Ramos (cell line): ENCODE results near the gene DMRTA2.

Source experiments
- in situ Hi-C: fragments of 300-500 bp; cut with MboI; formaldehyde crosslinking; loops from one replicate; pipeline ENCODE4 v1.14.3; 2022; ENCODE audit warnings: low sequenced_read_pairs; ENCODE audit not compliant: unreplicated experiment

The DMRTA2 gene

DNA sequence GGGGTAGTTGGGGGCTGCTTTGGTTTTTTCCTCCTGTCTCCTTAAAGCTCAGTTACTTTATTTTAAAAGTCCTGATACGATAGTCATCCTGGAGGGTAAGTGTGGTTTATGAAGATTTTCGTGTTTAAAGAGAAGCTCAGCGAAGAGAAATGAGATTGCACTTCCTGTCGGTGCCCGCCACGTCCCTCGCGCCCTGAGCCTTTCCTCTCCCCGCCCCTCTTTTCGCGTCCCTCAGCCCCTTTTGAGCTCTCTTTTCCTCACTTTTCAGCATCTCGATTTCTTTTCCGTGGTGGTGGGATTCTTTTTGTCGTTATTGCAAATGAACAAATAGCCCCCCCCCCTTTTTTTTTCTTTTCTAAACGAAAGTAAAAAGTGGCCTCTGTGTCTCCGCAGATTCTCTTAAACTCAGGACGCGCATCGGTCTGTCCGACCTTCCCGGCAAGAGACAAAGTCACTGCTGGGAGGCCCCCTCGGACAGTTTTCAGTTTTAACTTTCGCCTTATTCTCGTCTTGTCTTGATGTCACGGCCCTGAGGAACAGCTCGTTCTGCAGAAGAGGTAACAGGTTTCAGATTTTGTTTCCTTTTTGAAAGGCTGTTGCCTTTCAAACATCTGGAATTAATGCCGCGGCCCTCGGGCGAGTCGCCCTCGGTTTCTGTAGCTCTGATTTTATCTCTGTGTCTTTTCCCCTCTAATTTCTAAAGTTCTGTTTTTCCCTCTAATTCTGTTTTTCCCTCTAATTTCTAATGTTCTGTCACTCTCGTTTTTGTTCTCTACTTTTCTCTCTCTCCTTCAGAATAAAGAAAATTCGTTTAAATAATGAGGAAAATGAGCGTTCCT is 1.0 kb upstream of the DMRTA2 start:
- in situ Hi-C loops, result no loop called here

DNA sequence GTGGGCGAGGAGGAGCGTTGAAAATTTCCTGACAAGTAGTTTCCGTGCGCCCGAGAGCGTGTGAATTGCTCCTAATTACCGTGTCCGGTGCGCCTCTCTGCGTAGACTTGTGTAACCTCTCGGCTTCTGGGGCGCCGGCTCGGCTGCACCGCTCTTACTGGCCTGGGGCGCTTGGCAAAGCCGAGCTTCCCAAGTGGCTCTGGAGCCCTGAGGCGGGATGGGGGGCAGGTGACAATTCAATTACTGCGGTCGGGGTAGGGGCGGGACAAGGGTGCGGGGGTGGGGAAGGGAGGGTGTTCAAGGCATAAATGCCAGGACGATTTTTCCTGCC is 392 bp upstream of the DMRTA2 start:
- in situ Hi-C loops, result no loop called here

DNA sequence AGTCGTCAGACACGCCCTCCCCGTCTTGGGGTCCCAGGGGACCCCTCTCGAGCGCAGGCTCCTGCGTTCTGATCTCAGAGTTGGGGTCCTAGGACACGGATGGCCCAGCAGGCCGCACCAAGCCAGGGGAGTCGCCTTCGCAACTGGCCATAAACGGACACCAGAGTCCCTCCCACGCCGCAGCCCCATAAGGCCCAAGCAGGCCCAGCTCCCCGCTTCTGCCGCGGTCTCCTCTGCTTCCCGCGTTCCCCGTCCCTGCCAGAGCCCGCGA is 633 bp downstream of the DMRTA2 start:
- in situ Hi-C loops, result no loop called here

DNA sequence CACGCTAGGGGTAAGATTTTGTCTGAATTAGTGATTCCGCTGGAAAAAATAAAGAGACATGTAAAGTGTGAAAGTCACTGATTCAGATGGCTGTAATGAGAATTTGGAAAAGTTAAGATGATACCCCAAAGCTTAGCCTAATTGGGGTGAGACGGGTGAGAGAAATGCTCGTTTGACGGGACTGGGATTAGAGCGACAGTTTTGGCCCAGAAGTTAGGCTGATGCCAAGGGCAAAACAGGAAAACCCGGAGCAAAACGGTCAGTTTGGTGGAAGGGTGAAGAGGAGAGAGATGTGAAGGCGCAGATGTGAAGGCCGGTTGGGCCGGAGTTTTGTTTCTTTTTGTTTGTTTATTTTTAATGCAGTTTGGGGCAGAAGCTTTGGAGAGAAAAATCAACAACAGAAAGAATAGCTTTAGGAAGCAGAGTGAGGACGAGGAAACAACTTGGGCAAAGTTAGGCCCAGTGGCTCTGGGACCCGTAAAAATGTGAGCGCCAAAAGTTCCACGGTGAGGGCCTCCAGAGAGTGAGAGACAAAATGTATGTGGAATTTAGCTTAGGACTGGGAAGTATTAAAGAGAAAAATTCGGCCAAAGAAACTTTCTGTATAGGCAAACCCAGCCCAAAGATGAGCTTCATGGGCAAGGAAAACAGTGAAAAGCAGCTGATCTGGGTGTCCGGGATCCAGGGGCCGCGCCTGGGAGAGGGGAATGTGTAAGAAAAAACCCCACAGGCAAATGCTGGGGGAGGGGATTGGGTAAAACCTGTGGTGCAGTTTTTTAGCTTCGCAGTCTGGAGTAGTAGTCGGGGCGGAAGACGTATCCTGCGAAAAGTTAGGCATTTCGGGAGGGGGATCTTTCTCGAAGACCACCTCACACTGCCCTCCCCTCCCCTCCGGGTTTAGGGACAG is 1.2 kb downstream of the DMRTA2 start:
- in situ Hi-C loops, result no loop called here

DNA sequence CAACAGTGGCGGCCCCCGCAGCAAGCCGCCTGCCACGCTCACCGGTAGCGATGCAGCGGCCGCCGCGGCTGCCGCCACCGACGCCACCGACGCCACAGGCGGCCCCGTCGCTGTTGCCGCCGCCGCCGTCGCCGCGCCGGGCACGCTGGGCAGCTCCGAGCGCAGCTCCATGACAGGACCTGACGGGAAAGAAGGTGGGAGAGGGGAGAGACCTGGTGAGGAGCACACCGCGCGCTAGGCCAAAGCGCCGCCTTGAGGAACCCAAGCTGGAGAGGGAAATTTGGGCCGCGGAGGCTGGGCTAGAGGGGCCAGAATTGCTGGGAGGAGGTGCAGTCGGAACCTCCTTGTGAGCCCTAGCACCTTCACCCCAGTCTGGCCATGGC is 1.9 kb downstream of the DMRTA2 start:
- in situ Hi-C loops, result no loop called here

DNA sequence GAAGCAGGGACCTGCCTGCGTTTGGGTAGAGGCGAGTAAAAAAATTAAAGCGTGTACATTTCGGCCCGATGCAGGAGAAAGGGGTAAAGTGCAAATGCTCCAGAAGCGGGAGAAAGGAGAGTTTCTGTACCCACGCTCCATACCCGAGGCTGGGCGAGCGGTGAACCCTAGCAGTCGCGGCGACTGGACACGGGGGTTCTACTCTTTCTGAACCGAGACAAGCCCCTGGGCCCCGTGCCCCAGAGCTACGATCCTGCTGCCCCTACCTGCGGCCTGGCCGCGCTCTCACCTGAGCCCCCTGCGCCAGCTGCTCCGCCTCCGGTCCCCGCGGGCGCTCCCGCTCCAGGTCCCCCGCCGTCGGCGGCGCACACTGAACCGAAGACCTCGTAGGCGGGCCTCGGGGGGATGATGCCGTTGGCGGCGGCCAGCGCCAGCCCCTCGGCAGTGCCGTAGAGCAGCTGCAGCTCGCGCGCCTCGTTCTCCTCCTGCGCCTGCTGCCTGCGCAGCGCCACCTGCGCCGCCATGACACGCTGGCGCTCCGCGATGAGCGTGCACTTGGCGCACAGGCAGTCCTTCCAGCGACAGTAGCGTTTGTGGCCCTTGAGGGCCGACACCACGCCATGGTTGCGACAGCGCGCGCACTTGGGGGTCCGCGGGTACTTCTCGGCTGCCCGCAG is 2.4 kb downstream of the DMRTA2 start:
- in situ Hi-C loops, result no loop called here

DNA sequence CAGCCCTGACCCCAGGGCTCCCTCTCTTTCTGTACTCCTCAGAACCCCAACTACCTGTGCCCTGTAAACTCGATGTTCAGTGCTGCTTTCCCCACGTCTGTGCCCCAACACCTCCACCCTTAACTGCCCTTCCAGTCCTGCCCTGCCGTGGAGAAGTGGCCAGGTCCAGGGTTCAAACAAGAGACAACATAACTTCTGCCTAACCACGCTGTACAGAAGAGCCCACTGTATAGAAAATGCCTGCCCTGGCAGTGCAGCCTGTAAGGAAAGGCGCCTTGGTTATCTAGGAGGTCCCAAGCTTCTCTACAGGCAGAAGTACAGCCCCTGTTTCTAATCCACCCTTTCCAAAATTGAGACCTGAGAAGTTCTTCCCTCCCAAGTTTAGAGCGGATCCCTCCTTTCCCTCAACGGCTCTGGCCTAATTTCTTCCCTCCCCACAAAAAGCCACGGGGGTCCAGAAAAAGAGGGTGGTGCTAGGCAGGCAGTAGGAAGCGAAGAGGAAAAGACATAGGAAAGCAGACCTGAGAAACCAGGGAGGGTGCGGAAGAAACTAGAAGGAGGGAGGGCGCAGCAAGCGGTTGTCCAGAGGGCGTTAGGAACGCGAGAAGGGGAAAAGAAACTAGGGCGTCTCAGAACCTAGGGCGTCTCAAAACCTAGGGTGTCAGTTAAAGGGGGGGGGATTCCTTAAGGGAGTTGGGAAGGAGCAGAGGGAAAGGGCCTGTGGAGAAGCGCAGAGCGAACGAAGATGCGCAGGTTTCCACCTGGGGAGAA is 3.2 kb downstream of the DMRTA2 start:
- in situ Hi-C loops, result no loop called here

DNA sequence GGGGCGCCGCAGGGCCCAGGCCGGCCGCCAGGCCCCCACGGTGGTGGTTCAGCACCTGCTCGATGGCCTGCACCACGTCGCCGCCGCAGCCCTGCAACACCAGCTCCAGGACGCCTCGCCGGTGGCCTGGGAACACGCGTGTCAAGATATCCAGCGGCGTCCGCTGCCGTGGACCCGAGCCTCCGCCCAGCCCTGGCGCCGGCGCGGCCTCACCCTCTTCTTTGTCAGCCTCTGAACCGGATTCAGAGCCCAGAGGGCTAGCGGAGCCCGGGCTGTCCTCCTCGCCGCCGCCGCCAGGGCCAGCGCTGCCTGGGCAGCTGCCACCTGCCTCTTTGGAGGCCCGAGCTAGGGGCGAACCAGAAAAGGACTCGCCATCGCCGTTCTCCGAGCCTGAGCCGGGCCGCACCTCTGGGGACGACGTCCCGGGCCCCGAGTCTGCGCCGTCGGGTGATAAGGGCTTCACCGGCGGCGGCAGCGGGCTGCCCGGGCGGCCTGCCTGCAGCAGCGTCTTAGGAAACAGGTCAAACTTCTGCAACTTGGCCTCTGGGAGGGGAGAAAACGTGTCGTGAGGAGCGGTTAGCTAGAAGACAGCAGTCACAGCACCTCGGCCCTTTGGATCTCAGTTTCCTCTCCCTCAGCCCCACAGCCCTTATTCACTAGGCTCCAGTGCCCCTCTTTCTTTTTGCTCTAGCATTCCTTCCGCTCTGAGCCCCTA is 3.9 kb downstream of the DMRTA2 start:
- in situ Hi-C loops, result no loop called here

DNA sequence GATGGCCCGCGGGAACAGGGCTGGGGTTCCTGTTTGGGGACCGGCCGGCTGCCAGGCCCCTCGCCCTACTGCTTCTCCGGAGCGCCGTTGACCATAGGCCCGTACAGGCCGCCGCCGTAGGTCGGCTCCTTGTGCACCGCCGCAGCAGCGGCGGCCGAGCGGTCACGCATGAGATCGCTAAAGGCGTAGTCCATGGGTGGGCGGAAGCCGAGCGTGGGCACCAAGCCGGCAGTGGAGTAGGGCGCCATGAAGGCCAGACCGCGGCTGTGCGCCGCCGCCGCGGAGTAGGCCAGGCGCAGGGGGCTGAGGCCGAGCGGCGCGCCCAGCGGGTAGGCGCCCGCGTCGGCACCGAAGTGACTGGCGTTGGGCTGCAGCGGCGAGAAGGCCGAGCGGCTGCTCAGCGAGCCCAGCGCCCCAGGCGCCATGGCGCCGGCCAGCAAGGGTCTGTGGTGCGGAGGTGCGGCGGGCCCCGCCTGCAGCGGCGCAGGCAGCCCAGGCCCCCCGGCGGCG is 4.6 kb downstream of the DMRTA2 start:
- in situ Hi-C loops, result no loop called here

DNA sequence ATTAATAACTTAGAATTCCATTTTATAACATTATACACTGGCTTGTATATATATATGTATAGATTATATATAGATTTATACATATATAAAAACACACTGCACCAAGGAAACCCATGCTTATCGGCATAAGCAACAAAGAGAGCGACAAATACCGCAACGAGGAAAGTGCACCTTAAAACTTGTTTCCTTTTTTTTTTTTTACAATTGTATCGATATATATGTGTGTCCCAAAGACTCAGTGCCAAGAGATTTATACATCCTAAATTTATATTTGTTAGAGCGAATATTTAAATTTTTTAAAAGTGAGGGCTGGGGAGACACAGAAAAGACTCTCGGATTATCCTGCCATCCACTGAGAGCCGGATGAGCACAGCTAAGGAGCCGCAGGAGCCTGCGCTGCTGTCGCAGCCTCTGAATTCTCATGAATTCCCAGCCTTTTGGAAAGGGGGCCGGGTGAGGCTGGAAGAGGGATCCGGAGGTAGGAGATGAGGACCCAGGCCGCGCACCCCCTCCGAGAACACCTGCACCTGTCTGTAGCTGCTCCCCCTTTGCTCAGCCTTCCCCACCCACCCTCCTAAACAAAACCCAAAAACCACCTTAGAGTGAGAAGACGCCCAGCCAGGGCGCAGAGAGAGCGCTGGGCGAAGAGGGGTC is 5.2 kb downstream of the DMRTA2 start:
- in situ Hi-C loops, result no loop called here

DNA sequence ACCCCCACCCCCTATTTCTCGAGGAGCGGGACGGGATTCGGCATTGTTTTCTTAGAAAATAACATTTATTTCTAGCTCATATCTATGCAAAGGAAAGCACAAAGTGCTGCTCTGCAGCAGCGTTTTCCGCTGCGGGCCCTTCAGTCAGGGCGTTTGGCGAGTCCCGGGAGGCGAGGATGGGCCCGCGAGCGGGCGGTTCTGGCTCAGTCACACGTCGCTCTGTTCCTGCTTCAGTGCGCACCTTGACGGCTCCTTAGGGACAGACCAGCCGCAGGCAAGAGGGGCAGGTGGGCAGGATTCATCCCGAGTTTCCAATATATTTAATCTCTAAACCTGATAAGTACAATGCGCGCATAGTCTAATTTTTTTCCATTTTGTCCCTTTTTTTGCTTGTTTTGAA is 5.7 kb downstream of the DMRTA2 start:
- in situ Hi-C loops, result no loop called here

DNA sequence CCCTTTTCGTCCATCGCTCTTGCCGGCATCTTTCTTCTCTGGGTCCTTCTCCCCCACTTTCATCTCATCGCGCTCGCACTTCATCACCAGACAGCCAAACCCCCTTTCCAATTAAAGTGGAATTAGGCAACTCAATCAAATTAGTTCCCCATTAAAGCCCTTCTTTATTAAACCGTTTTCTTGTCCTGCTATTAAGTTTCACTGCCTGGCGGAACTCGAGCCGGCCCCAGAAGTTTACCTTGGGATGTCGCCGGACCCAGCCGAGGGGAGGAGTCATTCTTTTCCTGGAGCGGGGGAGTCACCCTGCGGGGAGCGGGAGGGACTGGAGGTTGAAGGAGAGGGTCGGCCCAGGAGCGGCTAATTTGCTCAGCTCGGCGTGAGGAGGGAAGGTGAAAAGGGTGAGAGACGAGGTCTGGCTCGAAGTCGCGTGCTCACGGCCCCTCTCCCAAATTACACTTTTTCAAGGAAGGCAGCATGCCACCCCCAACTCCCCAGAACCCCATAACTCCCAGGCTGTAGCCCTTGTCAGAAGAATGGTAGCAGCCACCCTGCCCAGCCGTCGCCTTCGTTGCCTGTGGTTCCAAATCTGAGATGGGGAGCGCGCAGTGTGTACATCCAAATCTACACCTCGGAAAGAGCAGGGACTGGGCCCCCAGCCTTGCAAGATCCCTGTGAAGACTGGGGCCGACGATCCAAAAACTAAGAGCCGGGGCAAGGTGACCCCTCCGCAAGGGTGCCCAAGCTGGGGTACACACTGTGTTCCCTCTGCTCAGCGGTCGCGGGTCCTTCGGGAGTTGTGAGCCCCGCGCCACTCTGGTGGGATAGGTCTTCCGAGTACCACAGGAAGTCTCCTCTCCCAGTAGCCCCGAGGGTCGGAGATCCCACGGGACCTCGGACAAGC is 6.4 kb downstream of the DMRTA2 start:
- in situ Hi-C loops, result no loop called here

DNA sequence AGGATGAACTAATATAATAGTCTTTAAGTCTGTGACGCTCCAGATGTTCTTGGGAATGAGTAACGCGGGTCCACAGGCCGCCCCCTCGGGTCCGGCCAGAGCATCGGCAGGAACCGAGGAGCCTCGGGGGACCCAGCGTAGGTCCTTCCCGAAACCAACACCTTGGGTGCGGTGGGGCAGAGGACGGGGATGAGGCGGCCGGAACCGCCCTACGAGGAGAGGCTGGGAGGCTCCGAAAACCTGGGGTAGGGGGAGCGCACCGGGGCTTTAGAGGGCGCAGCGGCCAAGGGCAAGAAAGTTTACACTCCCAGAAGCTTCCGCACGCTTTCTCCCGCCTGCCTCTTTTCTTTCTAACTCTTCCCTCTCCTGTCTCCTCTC is 7.1 kb downstream of the DMRTA2 start:
- in situ Hi-C loops, result no loop called here

DNA sequence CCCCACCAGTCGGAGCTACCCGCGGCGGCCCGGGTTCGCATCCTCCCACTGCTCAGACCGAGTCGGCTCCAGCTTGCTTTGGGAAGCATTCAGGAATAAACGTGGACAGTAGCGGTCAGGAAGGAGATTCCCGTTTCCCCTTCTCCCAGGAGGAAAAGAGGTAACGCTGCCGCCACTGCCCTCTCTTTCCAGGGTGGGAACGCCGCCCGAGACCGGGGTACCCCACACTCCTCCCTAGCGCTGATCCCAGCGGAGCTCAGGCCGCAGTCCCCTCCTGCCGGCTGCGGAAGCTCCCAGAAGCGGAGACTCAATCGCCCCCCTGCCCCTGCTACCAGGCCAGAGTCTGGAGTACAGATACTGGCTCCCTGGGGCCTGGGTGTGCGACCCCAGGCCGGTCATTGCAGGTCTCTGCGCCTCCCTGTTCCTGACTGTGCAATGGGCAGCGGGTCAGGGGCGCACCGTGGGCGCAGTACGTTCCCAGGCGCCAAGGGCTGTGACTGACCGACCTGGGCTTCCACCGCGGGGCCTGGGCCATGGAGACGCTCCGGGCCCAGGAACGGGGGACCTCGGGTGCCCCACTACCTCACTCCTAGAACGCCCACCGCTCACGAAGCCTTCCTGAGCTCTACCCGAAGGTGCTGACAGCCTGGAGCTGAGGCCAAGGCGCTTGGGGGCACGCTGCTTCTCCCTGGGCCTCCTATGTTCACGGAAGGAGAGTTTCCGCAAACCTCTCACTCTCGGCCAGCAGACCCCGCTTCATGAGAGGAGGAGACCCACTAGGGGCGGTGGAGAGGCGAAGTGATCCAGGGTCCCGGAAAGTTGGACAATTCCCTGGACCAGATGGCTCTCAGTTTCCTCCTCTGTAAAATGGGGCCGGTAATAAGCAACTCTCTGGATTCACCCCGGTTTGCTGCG is 7.8 kb downstream of the DMRTA2 start:
- in situ Hi-C loops, result no loop called here

DNA sequence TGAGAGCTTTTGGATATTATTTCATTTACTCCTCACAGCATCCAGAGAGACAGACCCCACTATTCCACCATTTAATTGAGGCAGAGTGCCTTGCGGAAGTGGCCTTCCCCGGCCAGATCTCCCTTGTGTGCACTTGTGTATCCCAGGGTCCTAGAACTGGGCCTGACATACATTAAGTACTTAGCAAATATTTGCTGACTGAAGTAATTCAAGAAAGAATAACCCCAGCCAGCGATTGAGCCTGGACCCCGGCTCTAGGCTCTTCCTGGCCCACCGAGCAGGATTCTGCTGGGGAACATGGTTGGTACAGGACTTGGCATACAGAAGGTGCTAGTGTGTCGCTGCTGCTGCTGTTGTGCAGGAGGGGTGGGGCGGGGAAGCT is 8.4 kb downstream of the DMRTA2 start:
- in situ Hi-C loops, result no loop called here

DNA sequence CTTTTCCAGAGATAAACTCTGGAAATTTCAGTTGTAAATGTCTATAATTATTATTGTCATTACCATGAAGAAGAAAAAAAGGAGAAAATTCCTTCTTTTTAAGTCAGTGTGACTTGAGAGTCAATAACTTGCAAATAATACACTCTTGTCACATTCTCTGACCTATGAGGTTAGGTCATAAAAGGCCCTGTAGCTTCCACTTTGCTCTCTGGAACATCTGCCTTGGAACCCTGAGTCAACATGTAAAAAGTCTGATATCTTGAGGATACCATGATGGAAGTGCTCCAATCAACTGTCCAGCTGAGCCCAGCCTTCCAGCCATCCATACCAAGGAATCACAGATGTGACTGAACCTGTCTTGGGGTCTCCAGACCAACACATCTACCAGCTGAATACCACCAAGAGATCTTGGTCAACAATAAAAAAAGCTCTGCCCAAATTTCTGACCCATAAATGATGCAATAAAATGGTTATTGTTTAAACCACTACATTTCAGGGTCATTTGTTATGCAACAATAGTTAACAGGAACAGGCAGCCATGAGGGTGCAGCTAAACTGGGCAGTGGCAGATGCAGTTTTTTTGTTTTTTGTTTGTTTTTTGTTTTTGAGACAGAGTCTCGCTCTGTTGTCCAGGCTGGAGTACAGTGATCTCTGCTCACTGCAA is 10.3 kb downstream of the DMRTA2 start:
- in situ Hi-C loops, result no loop called here

DNA sequence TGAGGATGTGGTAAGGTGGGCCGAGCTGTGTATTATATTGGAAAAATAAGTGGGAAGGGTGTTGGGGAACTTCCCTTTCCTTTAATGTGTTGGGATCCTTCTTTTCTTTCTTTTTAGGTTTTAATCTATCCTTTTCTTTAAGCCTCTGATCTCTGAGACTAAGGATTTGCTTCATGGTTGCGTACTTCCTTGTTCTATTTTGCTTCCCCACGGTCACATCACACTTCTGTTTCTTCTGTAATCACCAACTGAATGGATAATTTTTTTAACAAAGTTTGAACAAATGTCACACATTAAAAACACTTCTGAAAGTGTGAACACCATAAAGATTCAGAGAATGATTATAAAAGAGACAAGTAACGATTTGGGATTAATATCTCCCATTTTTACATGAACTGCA is 17.4 kb downstream of the DMRTA2 start:
- in situ Hi-C loops, result no loop called here
